Measurements from ENCODE around the gene TEX261.

DNA sequence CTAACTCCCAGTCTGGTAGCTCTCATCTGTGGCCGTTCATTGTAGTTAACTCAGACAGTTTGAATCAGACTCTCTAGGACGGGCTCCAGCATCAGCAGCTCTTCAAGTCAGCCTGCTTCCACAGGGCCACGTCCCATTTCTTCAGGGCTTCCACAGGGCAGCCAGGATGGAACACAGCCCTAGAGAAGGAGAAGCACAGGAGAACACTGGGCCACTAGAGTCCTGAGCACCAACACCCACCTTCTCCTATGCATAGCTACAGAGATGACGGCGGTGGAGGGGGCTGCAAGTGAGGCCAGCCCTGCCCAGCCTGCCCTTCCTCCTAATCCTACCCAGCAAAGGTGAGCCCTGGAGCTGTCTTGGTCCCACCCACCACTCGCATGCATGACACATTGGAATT, 10.2 kb upstream of the TEX261 start:
- TF ChIP-seq, protein P1, sequence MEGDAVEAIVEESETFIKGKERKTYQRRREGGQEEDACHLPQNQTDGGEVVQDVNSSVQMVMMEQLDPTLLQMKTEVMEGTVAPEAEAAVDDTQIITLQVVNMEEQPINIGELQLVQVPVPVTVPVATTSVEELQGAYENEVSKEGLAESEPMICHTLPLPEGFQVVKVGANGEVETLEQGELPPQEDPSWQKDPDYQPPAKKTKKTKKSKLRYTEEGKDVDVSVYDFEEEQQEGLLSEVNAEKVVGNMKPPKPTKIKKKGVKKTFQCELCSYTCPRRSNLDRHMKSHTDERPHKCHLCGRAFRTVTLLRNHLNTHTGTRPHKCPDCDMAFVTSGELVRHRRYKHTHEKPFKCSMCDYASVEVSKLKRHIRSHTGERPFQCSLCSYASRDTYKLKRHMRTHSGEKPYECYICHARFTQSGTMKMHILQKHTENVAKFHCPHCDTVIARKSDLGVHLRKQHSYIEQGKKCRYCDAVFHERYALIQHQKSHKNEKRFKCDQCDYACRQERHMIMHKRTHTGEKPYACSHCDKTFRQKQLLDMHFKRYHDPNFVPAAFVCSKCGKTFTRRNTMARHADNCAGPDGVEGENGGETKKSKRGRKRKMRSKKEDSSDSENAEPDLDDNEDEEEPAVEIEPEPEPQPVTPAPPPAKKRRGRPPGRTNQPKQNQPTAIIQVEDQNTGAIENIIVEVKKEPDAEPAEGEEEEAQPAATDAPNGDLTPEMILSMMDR (IDR thresholded peaks at IDR 0.05; ENCODE audit: extremely low read depth in 1 of 2, insufficient read depth in 1 of 2, low read depth in 1 of 2, low read length in 2 of 2) = no peak
- TF ChIP-seq POLR2A (IDR thresholded peaks at IDR 0.05; ENCODE audit: low read depth, low read length) = no peak

Measured in endothelial cell of umbilical vein (primary cell).